Measurements from ENCODE around the gene SLC4A11.

- TF ChIP-seq CTCF (IDR thresholded peaks at IDR 0.05) (no peak), POLR2A (IDR thresholded peaks at IDR 0.05) (no peak)
Measured at GRCh38 chr20:3246682-3247081, 7.7 kb upstream of the SLC4A11 start.
